GM21423 (cell line): ENCODE results near the gene ADCY2.

ENCODE experiments used
- ATAC-seq: cut with Tn5 transposase; IDR thresholded peaks from one replicate; pipeline ENCODE4 v1.9.1; 2021; ENCODE audit warnings: mild to moderate bottlenecking, moderate library complexity; ENCODE audit not compliant: unreplicated experiment

ADCY2 gene

GRCh38 chr5:7855611-7856010 is 459.7 kb downstream of the ADCY2 start:
- no peak for ATAC-seq

- ATAC-seq, result no peak
Measured at GRCh38 chr5:7856855-7857254, 460.9 kb downstream of the ADCY2 start.

- no peak for ATAC-seq
Measured at GRCh38 chr5:7857361-7857760, 461.4 kb downstream of the ADCY2 start.

GRCh38 chr5:7857926-7858632 is 462.1 kb downstream of the ADCY2 start:
- ATAC-seq, result no peak

GRCh38 chr5:7866196-7866595 is 470.3 kb downstream of the ADCY2 start:
- no peak for ATAC-seq

GRCh38 chr5:7867260-7867659 is 471.3 kb downstream of the ADCY2 start:
- ATAC-seq, result no peak

GRCh38 chr5:7868427-7868772 is 472.5 kb downstream of the ADCY2 start:
- ATAC-seq, result no peak

- peak; percentile 98 for ATAC-seq
Measured at GRCh38 chr5:7868773-7869473, 473.0 kb downstream of the ADCY2 start, which contains the start of the genes FASTKD3 and MTRR. TSS of gene FASTKD3 (minus strand) at chr5:7869031. CDS start at chr5:7868083, 948 bp downstream. TSS of gene MTRR (plus strand) at chr5:7869148. CDS start at chr5:7870795, 1,647 bp downstream.

- ATAC-seq, result peak; percentile 27
Measured at GRCh38 chr5:7869474-7870136, 473.7 kb downstream of the ADCY2 start.

- ATAC-seq, result no peak
Measured at GRCh38 chr5:7871653-7872052, 475.7 kb downstream of the ADCY2 start.

GRCh38 chr5:7872517-7873130 is 476.7 kb downstream of the ADCY2 start:
- no peak for ATAC-seq

GRCh38 chr5:7873216-7873615 is 477.3 kb downstream of the ADCY2 start:
- no peak for ATAC-seq

- ATAC-seq, result no peak
Measured at GRCh38 chr5:7874639-7875038, 478.7 kb downstream of the ADCY2 start.

GRCh38 chr5:7875151-7875550 is 479.2 kb downstream of the ADCY2 start:
- ATAC-seq, result no peak

GRCh38 chr5:7876867-7877266 is 480.9 kb downstream of the ADCY2 start:
- peak; percentile 43 for ATAC-seq

GRCh38 chr5:7877851-7878250 is 481.9 kb downstream of the ADCY2 start:
- ATAC-seq, result no peak

- ATAC-seq, result peak; percentile 92
Measured at GRCh38 chr5:7878381-7878873, 482.5 kb downstream of the ADCY2 start.
